ENCODE measurements around the gene PPP3CA.

GRCh38 chr4:101244349-101244748, 103.0 kb downstream of the PPP3CA start:
- no peak for TF ChIP-seq CTCF (IDR thresholded peaks at IDR 0.05)
- TF ChIP-seq POLR2A (IDR thresholded peaks at IDR 0.05) = no peak
